Uterus (tissue), 4 donors: ENCODE results near the gene HOXC12. TPM values are rescaled to one million over a fixed set of nuclear protein-coding genes. Genes with fewer than 3 reads are reported as not detected.

Experiments used
- DNase-seq, 2 donors: peaks; one replicate each; pipeline ENCODE4 v3.0.0-alpha.2; 2019 to 2020
- H3K27ac ChIP-seq, 2 donors: fragments of 200-600 bp; sonication (generic); 1 replicate in 1 of 2; 2 replicates in 1 of 2; pipeline ENCODE4 v1.5.1; 2016 to 2018
- H3K27me3 ChIP-seq, 2 donors: fragments of 200-600 bp; sonication (generic); one replicate each; pipeline ENCODE4 v1.5.1; 2018 to 2019; ENCODE audit warnings: control low read depth in 1 of 2
- H3K36me3 ChIP-seq, 2 donors: fragments of 200-600 bp; sonication (generic); one replicate each; pipeline ENCODE4 v1.5.1; 2019; ENCODE audit warnings: control low read depth in 1 of 2
- H3K4me1 ChIP-seq, 2 donors: fragments of 200-600 bp; sonication (generic); one replicate each; pipeline ENCODE4 v1.5.1; 2018 to 2019; ENCODE audit warnings: control low read depth in 1 of 2
- H3K4me3 ChIP-seq, 2 donors: fragments of 200-600 bp; sonication (generic); 1 replicate in 1 of 2; 2 replicates in 1 of 2; pipeline ENCODE4 v1.5.1; 2018 to 2019; ENCODE audit warnings: mild to moderate bottlenecking in 1 of 2
- H3K9me3 ChIP-seq, 2 donors: fragments of 200-600 bp; sonication (generic); one replicate each; pipeline ENCODE4 v1.5.1; 2019; ENCODE audit warnings: control low read depth in 1 of 2
- POLR2A ChIP-seq, 2 donors: fragments of 450-650 bp; IDR thresholded peaks; one replicate each; pipeline ENCODE4 v1.6.1; 2016; ENCODE audit warnings: antibody characterized with exemption in 2 of 2, mild to moderate bottlenecking in 1 of 2, moderate library complexity in 1 of 2
- intact Hi-C: fragments of 100-400 bp; cut with DNase I; formaldehyde crosslinking; loops from one replicate; pipeline ENCODE4 v1.15.1; 2023; ENCODE audit warnings: low total_unique reads
- total RNA-seq, 4 donors: library from RNA; depleted of rRNA in 3 of 4; stranded (reverse); fragments of >200 nt in 3 of 4; gene quantifications; one replicate each; pipeline versions ENCODE4 v1.1.0 to v1.2.4, GENCODE V29; 2014 to 2023
- TF ChIP-seq, protein P1 (sequence below), 4 experiments: fragments of 200-600 bp in 2 of 4; fragments of 450-650 bp in 2 of 4; sonication (generic) in 2 of 4; IDR thresholded peaks; one replicate each; pipeline ENCODE4 v1.5.1; 2016 to 2019; ENCODE audit warnings: antibody characterized with exemption in 4 of 4, mild to moderate bottlenecking in 2 of 4, moderate library complexity in 1 of 4
- donor health status: DM: yes; HTN: yes; CAD: no.

HOXC12 gene, protein sequence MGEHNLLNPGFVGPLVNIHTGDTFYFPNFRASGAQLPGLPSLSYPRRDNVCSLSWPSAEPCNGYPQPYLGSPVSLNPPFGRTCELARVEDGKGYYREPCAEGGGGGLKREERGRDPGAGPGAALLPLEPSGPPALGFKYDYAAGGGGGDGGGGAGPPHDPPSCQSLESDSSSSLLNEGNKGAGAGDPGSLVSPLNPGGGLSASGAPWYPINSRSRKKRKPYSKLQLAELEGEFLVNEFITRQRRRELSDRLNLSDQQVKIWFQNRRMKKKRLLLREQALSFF
- not detected for total RNA-seq

DNA sequence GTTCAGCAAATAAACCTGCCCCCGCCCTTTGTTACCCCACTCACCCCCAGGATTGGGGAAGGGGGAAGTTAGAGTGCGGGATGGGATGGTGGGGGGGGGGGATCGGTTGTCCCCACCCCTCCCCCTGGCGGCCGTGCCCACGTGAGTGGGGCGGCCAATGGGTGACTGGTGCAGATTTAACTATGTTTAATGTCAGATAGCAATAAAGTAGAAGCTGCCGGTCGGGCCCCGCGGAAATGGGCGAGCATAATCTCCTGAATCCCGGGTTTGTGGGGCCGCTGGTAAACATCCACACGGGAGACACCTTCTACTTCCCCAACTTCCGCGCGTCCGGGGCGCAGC is at the start of gene HOXC12:
HOXC12 (plus strand) TSS at position 210 of the 342 bp plus-strand sequence; CDS start at position 237, 27 bp downstream.
- TF ChIP-seq, protein P1, sequence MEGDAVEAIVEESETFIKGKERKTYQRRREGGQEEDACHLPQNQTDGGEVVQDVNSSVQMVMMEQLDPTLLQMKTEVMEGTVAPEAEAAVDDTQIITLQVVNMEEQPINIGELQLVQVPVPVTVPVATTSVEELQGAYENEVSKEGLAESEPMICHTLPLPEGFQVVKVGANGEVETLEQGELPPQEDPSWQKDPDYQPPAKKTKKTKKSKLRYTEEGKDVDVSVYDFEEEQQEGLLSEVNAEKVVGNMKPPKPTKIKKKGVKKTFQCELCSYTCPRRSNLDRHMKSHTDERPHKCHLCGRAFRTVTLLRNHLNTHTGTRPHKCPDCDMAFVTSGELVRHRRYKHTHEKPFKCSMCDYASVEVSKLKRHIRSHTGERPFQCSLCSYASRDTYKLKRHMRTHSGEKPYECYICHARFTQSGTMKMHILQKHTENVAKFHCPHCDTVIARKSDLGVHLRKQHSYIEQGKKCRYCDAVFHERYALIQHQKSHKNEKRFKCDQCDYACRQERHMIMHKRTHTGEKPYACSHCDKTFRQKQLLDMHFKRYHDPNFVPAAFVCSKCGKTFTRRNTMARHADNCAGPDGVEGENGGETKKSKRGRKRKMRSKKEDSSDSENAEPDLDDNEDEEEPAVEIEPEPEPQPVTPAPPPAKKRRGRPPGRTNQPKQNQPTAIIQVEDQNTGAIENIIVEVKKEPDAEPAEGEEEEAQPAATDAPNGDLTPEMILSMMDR (IDR thresholded peaks at IDR 0.05): no peak
- TF ChIP-seq POLR2A (IDR thresholded peaks at IDR 0.05): no peak
- Histone ChIP-seq H3K4me3 (no peak within 1 kb of the TSS), H3K27me3 (peaks cover 38 to 87% of the 10 kb centered on the region in 2 donors), H3K9me3 (no peaks in the 10 kb centered on the region), H3K27ac (no peak within 1 kb of the TSS), H3K36me3 (no peaks in the 10 kb centered on the region), H3K4me1 (no peaks in the 10 kb centered on the region)
- DNase-seq: peak in 1 of 2 donors; percentile 11
- intact Hi-C loops: no loop called here

DNA sequence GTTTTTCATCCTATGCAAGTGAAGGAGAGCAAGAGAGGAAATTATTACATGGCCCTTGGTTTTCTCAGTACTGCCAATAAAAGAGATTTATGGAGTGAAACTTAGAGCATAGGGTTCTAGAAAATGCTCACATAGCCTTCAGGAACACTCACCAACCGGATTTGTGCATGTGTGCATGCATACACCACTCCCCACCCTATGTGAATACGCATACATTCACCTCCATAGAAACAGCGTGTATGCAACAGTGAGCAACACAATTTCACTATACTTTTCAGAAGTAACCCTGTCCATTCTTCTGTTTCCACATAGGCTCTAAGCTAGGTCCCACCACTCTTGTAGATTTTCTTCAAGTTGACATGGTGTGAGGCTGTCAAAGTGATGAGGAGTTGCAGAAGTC is 47.6 kb upstream of the HOXC12 start:
- TF ChIP-seq, protein P1 (IDR thresholded peaks at IDR 0.05): no peak
- TF ChIP-seq POLR2A (IDR thresholded peaks at IDR 0.05): no peak
- no peak for DNase-seq
- Histone ChIP-seq H3K36me3 (no peaks in the 10 kb centered on the region), H3K4me3 (no peak overlapping the region), H3K9me3 (no peaks in the 10 kb centered on the region), H3K27me3 (peaks cover 0 to 24% of the 10 kb centered on the region in 2 donors), H3K4me1 (no peaks in the 10 kb centered on the region), H3K27ac (no peak overlapping the region)
- intact Hi-C loops: no loop called here

DNA sequence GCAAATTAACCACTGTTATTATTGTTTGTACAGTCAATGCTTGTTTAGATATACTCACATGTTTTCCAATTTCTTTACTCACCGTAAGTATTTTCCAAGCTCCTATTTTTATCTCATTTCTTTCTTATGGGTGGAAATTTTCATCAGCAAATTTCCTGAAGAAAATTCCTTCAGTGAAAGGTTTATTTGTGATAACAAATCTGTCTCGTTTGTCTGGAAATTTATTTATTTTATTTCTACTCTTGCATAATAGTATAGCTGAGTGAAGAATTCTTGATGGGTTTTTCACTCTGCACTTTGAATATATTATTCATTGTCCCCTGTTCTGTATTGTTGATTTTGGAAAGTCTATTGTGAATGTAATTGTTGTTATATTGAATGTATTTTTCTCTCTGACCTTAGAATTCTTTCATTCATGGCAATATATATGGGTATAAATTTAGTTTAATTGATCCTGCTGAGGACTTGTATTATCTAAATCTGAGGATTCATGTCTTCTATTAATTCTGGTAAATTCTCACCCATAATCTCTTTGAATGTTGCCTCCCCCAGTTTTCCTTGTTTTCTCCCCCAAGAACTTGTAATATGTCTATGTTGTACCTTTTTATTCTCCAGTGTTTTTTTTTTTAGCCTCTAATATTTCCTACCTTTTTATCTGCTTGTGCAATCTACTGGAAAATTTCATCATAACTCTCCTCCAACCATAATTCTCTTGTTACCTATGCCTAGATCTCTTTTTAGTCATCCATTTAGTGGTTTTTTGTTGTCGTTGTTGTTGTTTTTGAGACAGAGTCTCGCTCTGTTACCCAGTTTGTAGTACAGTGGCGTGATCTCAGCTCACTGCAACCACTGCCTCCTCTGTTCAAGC is 37.7 kb upstream of the HOXC12 start:
- TF ChIP-seq POLR2A (IDR thresholded peaks at IDR 0.05): no peak
- TF ChIP-seq, protein P1 (IDR thresholded peaks at IDR 0.05): no peak
- no peak overlapping the region for H3K27ac ChIP-seq
- no peaks in the 10 kb centered on the region for H3K9me3 ChIP-seq
- intact Hi-C loops: no loop called here
- H3K36me3 ChIP-seq: no peaks in the 10 kb centered on the region
- DNase-seq: no peak
- H3K4me3 ChIP-seq: no peak overlapping the region
- H3K27me3 ChIP-seq: peaks cover 0 to 54% of the 10 kb centered on the region in 2 donors
- H3K4me1 ChIP-seq: no peaks in the 10 kb centered on the region

DNA sequence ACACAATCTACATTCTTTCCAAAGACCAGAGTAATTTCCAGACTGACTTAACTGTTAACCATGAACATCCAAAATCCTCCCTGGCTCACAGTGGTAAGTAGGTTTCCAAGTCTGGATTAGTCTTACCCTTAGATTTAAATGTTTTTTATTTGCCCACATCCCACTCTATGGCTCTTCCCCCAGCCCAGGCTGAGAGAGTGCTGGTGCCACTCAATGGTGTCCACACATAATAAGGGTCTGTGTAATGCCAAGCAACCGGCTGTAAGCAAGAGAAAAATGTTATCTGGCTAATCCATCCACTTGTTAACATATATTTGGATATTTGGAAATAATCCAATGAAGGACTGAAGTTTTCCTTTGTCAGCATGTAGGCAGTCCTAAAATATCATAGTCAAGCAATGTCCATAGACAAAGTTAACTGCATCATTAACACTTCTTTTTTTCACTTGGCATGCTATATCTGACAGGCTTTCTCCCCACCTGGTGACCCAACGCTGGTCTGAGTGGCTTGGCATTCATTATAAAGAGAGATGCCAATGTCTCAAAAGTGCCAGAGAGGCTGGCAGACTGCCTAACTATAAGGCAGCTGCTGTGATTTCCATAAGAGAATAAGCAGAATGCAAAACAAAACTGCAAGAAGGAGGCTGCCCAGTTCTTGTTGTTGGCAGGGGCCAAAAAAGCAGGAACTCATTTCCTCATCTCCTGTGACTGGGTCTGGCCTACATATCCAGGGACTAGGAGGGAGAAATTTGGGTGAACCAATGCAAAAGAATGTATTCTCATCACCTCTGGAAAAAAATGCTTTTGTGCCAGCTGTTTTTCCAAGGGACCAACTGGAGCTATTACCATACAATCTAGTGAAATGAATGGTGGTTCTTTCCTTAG is 29.9 kb upstream of the HOXC12 start:
- H3K4me1 ChIP-seq: no peaks in the 10 kb centered on the region
- intact Hi-C loops: no loop called here
- H3K36me3 ChIP-seq: no peaks in the 10 kb centered on the region
- no peak overlapping the region for H3K27ac ChIP-seq
- no peak for DNase-seq
- H3K27me3 ChIP-seq: peaks cover 21 to 47% of the 10 kb centered on the region in 2 donors
- H3K4me3 ChIP-seq: no peak overlapping the region
- TF ChIP-seq, protein P1 (IDR thresholded peaks at IDR 0.05): no peak
- no peak for TF ChIP-seq POLR2A (IDR thresholded peaks at IDR 0.05)
- no peaks in the 10 kb centered on the region for H3K9me3 ChIP-seq
